ENCODE data around the gene WTIP.
"Not testable (repeated sequence)": the region's sequence is repeated elsewhere in the genome, so short reads cannot be mapped to it uniquely, and the experiment has no call there.

The WTIP gene

GRCh38 chr19:34505321-34506025 is 23.9 kb downstream of the WTIP start:
- Mint-ChIP-seq H3K4me1 (ENCODE audit: low read depth) (peaks cover 11% of the 10 kb centered on the region), H3K27ac (no peak overlapping the region), H3K27me3 (peaks cover under 1% of the 10 kb centered on the region), H3K36me3 (ENCODE audit: low read depth) (no peaks in the 10 kb centered on the region), H3K4me3 (no peak overlapping the region), H3K9me3 (peaks cover 5% of the 10 kb centered on the region)

GRCh38 chr19:34506026-34506370 is 24.4 kb downstream of the WTIP start:
- Mint-ChIP-seq H3K4me1 (ENCODE audit: low read depth) (peaks cover 8% of the 10 kb centered on the region), H3K9me3 (peaks cover 10% of the 10 kb centered on the region), H3K4me3 (no peak overlapping the region), H3K27me3 (peaks cover 5% of the 10 kb centered on the region), H3K27ac (no peak overlapping the region), H3K36me3 (ENCODE audit: low read depth) (no peaks in the 10 kb centered on the region)

- Mint-ChIP-seq H3K36me3 (ENCODE audit: low read depth) (no peaks in the 10 kb centered on the region), H3K4me3 (no peak overlapping the region), H3K9me3 (peaks cover 13% of the 10 kb centered on the region), H3K27me3 (peaks cover 5% of the 10 kb centered on the region), H3K27ac (no peak overlapping the region), H3K4me1 (ENCODE audit: low read depth) (no peaks in the 10 kb centered on the region)
Measured at GRCh38 chr19:34507414-34508067, 26.0 kb downstream of the WTIP start.

GRCh38 chr19:34508540-34508939 is 27.0 kb downstream of the WTIP start:
- Mint-ChIP-seq H3K36me3 (ENCODE audit: low read depth) (no peaks in the 10 kb centered on the region), H3K4me3 (no peak overlapping the region), H3K9me3 (peaks cover 13% of the 10 kb centered on the region), H3K4me1 (ENCODE audit: low read depth) (no peaks in the 10 kb centered on the region), H3K27ac (no peak overlapping the region), H3K27me3 (peaks cover 5% of the 10 kb centered on the region)

- not testable (repeated sequence) for H3K4me3 Mint-ChIP-seq; H3K4me1 Mint-ChIP-seq (ENCODE audit: low read depth); H3K27ac Mint-ChIP-seq; H3K27me3 Mint-ChIP-seq; H3K36me3 Mint-ChIP-seq (ENCODE audit: low read depth)
- H3K9me3 Mint-ChIP-seq: peaks cover 13% of the 10 kb centered on the region
Measured at GRCh38 chr19:34510904-34511303, 29.3 kb downstream of the WTIP start.

- Mint-ChIP-seq H3K4me1 (ENCODE audit: low read depth) (no peaks in the 10 kb centered on the region), H3K27ac (no peak overlapping the region), H3K36me3 (ENCODE audit: low read depth) (no peaks in the 10 kb centered on the region), H3K27me3 (peaks cover 5% of the 10 kb centered on the region), H3K9me3 (peaks cover 13% of the 10 kb centered on the region), H3K4me3 (no peak overlapping the region)
Measured at GRCh38 chr19:34512254-34512822, 30.8 kb downstream of the WTIP start.

GRCh38 chr19:34513767-34514166 is 32.2 kb downstream of the WTIP start:
- Mint-ChIP-seq H3K4me1 (ENCODE audit: low read depth) (no peaks in the 10 kb centered on the region), H3K9me3 (peaks cover 13% of the 10 kb centered on the region)

GRCh38 chr19:34519602-34520001 is 38.0 kb downstream of the WTIP start:
- Mint-ChIP-seq H3K4me1 (ENCODE audit: low read depth) (no peaks in the 10 kb centered on the region), H3K27ac (no peak overlapping the region), H3K27me3 (peaks cover 23% of the 10 kb centered on the region), H3K36me3 (ENCODE audit: low read depth) (no peaks in the 10 kb centered on the region), H3K9me3 (peaks cover 4% of the 10 kb centered on the region), H3K4me3 (no peak overlapping the region)

More at GRCh38 chr19:34513767-34514166, 32.2 kb downstream of the WTIP start:
- H3K27ac Mint-ChIP-seq: no peak overlapping the region
- no peak overlapping the region for H3K4me3 Mint-ChIP-seq
- no peaks in the 10 kb centered on the region for H3K36me3 Mint-ChIP-seq (ENCODE audit: low read depth)
- H3K27me3 Mint-ChIP-seq: peaks cover 5% of the 10 kb centered on the region

- Mint-ChIP-seq H3K27ac (no peak overlapping the region), H3K27me3 (peaks cover 44% of the 10 kb centered on the region), H3K4me3 (no peak overlapping the region), H3K36me3 (ENCODE audit: low read depth) (no peaks in the 10 kb centered on the region), H3K9me3 (peaks cover 4% of the 10 kb centered on the region), H3K4me1 (ENCODE audit: low read depth) (no peaks in the 10 kb centered on the region)
Measured at GRCh38 chr19:34523408-34523807, 41.9 kb downstream of the WTIP start.

- H3K27me3 Mint-ChIP-seq: peaks cover 51% of the 10 kb centered on the region
- H3K36me3 Mint-ChIP-seq (ENCODE audit: low read depth): no peaks in the 10 kb centered on the region
- H3K4me3 Mint-ChIP-seq: no peak overlapping the region
- H3K4me1 Mint-ChIP-seq (ENCODE audit: low read depth): no peaks in the 10 kb centered on the region
- no peak overlapping the region for H3K27ac Mint-ChIP-seq
- peaks cover 3% of the 10 kb centered on the region for H3K9me3 Mint-ChIP-seq
Measured at GRCh38 chr19:34525001-34525400, 43.4 kb downstream of the WTIP start.

GRCh38 chr19:34534206-34534605 is 52.6 kb downstream of the WTIP start:
- H3K9me3 Mint-ChIP-seq: no peaks in the 10 kb centered on the region
- no peak overlapping the region for H3K4me3 Mint-ChIP-seq
- H3K4me1 Mint-ChIP-seq (ENCODE audit: low read depth): no peaks in the 10 kb centered on the region
- no peaks in the 10 kb centered on the region for H3K36me3 Mint-ChIP-seq (ENCODE audit: low read depth)
- H3K27ac Mint-ChIP-seq: no peak overlapping the region
- H3K27me3 Mint-ChIP-seq: peaks cover 56% of the 10 kb centered on the region

- H3K9me3 Mint-ChIP-seq: peaks cover 17% of the 10 kb centered on the region
- peaks cover 44% of the 10 kb centered on the region for H3K27me3 Mint-ChIP-seq
- H3K27ac Mint-ChIP-seq: no peak overlapping the region
- H3K4me3 Mint-ChIP-seq: no peak overlapping the region
- no peaks in the 10 kb centered on the region for H3K36me3 Mint-ChIP-seq (ENCODE audit: low read depth)
- no peaks in the 10 kb centered on the region for H3K4me1 Mint-ChIP-seq (ENCODE audit: low read depth)
Measured at GRCh38 chr19:34539396-34539795, 57.8 kb downstream of the WTIP start.

- H3K27ac Mint-ChIP-seq: no peak overlapping the region
- H3K4me1 Mint-ChIP-seq (ENCODE audit: low read depth): no peaks in the 10 kb centered on the region
- H3K4me3 Mint-ChIP-seq: no peak overlapping the region
- peaks cover 34% of the 10 kb centered on the region for H3K27me3 Mint-ChIP-seq
- H3K9me3 Mint-ChIP-seq: peaks cover 17% of the 10 kb centered on the region
- H3K36me3 Mint-ChIP-seq (ENCODE audit: low read depth): no peaks in the 10 kb centered on the region
Measured at GRCh38 chr19:34540811-34541557, 59.4 kb downstream of the WTIP start.

- H3K4me1 Mint-ChIP-seq (ENCODE audit: low read depth): no peaks in the 10 kb centered on the region
- H3K4me3 Mint-ChIP-seq: no peak overlapping the region
- peaks cover 6% of the 10 kb centered on the region for H3K27me3 Mint-ChIP-seq
- H3K9me3 Mint-ChIP-seq: peaks cover 32% of the 10 kb centered on the region
- no peak overlapping the region for H3K27ac Mint-ChIP-seq
- H3K36me3 Mint-ChIP-seq (ENCODE audit: low read depth): peaks cover 4% of the 10 kb centered on the region
Measured at GRCh38 chr19:34549833-34550232, 68.3 kb downstream of the WTIP start.

- no peaks in the 10 kb centered on the region for H3K36me3 Mint-ChIP-seq (ENCODE audit: low read depth)
- peaks cover 16% of the 10 kb centered on the region for H3K9me3 Mint-ChIP-seq
- no peaks in the 10 kb centered on the region for H3K4me1 Mint-ChIP-seq (ENCODE audit: low read depth)
- H3K27ac Mint-ChIP-seq: no peak overlapping the region
- peaks cover 22% of the 10 kb centered on the region for H3K27me3 Mint-ChIP-seq
- H3K4me3 Mint-ChIP-seq: no peak overlapping the region
Measured at GRCh38 chr19:34555447-34555846, 73.9 kb downstream of the WTIP start.

Data from stimulated activated naive CD8-positive, alpha-beta T cell treated with anti-CD3 and anti-CD28 coated beads, Interleukin-15, Interleukin-2, amounts not matched to agents 100 ng/mL and 50 ng/mL, for 24 hours (primary cell).